OCI-LY3 (cell line): Measurements from ENCODE around the gene CCDC17.

Source experiments
- EZH2phosphoT487 ChIP-seq: fragments of 200-600 bp; shearing (Covaris generic); IDR thresholded peaks from 2 replicates; pipeline ENCODE4 v1.6.1; 2018; ENCODE audit warnings: antibody characterized with exemption, mixed run types, low read depth
- TF ChIP-seq, protein P1 (sequence below): fragments of 200-600, 300-600 bp; sonication (generic); IDR thresholded peaks from 2 replicates; pipeline ENCODE4 v1.5.1; 2014; ENCODE audit warnings: antibody characterized with exemption, low read length, low read depth

- TF ChIP-seq, protein P1, sequence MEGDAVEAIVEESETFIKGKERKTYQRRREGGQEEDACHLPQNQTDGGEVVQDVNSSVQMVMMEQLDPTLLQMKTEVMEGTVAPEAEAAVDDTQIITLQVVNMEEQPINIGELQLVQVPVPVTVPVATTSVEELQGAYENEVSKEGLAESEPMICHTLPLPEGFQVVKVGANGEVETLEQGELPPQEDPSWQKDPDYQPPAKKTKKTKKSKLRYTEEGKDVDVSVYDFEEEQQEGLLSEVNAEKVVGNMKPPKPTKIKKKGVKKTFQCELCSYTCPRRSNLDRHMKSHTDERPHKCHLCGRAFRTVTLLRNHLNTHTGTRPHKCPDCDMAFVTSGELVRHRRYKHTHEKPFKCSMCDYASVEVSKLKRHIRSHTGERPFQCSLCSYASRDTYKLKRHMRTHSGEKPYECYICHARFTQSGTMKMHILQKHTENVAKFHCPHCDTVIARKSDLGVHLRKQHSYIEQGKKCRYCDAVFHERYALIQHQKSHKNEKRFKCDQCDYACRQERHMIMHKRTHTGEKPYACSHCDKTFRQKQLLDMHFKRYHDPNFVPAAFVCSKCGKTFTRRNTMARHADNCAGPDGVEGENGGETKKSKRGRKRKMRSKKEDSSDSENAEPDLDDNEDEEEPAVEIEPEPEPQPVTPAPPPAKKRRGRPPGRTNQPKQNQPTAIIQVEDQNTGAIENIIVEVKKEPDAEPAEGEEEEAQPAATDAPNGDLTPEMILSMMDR, result no peak
- TF ChIP-seq EZH2phosphoT487, result no peak
These were observed 2.4 kb downstream of the CCDC17 start for GRCh38 chr1:45621501-45621836.
